ENCODE measurements around the gene ATP5MK.

DNA sequence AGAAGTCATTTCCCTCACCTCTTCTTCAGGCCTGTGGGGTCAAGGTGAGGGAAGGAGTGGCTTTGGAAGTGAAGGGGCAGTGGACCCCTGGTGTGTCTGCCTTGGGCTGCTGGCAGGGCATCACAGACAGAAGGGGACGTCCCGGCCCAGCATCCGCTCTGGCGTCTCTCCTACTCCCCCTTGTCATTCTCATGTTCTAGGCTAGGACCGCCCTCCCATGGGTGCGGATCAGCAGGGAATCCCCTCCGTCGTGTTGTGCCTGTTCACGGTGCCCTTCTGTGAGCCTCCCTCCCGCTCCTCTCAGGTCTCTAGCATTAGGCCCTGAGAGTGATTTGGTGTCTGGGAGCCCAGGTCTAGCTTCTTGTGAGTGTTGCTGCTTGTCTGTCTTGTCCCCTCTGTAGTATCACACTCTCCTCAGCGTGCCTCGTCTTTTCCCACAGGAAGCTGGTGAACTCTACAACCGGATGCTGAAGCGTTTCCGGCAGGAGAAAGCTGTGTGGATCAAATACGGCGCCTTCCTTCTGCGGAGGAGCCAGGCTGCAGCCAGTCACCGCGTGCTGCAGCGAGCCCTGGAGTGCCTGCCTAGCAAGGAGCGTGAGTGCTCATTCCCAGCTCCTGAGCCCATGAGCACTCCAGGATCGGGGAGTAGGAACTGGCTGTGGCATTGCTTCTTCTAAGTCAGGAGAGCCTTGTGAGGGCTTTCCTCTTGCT, 47.4 kb upstream of the ATP5MK start:
- TF ChIP-seq EZH2phosphoT487 (IDR thresholded peaks at IDR 0.05; ENCODE audit: insufficient read depth, low read depth) (no peak), EZH2 (IDR thresholded peaks at IDR 0.05; ENCODE audit: insufficient read depth, poor library complexity, severe bottlenecking) (no peak)
